WERI-Rb-1 (cell line): Measurements from ENCODE around the gene RAB3IL1.

Experiments
- DNase-seq: peaks from one replicate; pipeline ENCODE4 v3.0.0-alpha.2; 2020
- H3K27ac ChIP-seq: fragments of 250-450 bp; sonication (Bioruptor Pico); 2 replicates; pipeline ENCODE4 v1.5.1; 2020; ENCODE audit warnings: mild to moderate bottlenecking, moderate library complexity
- H3K27me3 ChIP-seq: fragments of 250-450 bp; sonication (Bioruptor Pico); 2 replicates; pipeline ENCODE4 v1.5.1; 2021; ENCODE audit warnings: mild to moderate bottlenecking, low read depth, moderate library complexity; ENCODE audit not compliant: insufficient read depth, severe bottlenecking
- H3K36me3 ChIP-seq: fragments of 250-450 bp; sonication (Bioruptor Pico); 2 replicates; pipeline ENCODE4 v1.5.1; 2020; ENCODE audit warnings: mild to moderate bottlenecking, moderate library complexity
- H3K4me3 ChIP-seq: 2 replicates; pipeline ENCODE4 v1.5.1; 2011; ENCODE audit warnings: low read depth, mild to moderate bottlenecking, control low read depth, low read length
- H3K9me3 ChIP-seq: fragments of 250-450 bp; sonication (Bioruptor Pico); 2 replicates; pipeline ENCODE4 v1.5.1; 2021; ENCODE audit warnings: mild to moderate bottlenecking, moderate library complexity; ENCODE audit not compliant: severe bottlenecking
- CTCF ChIP-seq: IDR thresholded peaks from 2 replicates; pipeline ENCODE4 v1.5.1; 2011; ENCODE audit warnings: low read depth, mild to moderate bottlenecking, control low read depth, inconsistent platforms, low read length

Gene RAB3IL1

GRCh38 chr11:61861634-61862033 is 55.7 kb downstream of the RAB3IL1 start:
- peaks cover 93% of the 10 kb centered on the region for H3K36me3 ChIP-seq
- DNase-seq: no peak
- H3K27me3 ChIP-seq: no peaks in the 10 kb centered on the region
- no peak overlapping the region for H3K4me3 ChIP-seq
- no peak overlapping the region for H3K27ac ChIP-seq
- no peaks in the 10 kb centered on the region for H3K9me3 ChIP-seq
- TF ChIP-seq CTCF: no peak

DNA sequence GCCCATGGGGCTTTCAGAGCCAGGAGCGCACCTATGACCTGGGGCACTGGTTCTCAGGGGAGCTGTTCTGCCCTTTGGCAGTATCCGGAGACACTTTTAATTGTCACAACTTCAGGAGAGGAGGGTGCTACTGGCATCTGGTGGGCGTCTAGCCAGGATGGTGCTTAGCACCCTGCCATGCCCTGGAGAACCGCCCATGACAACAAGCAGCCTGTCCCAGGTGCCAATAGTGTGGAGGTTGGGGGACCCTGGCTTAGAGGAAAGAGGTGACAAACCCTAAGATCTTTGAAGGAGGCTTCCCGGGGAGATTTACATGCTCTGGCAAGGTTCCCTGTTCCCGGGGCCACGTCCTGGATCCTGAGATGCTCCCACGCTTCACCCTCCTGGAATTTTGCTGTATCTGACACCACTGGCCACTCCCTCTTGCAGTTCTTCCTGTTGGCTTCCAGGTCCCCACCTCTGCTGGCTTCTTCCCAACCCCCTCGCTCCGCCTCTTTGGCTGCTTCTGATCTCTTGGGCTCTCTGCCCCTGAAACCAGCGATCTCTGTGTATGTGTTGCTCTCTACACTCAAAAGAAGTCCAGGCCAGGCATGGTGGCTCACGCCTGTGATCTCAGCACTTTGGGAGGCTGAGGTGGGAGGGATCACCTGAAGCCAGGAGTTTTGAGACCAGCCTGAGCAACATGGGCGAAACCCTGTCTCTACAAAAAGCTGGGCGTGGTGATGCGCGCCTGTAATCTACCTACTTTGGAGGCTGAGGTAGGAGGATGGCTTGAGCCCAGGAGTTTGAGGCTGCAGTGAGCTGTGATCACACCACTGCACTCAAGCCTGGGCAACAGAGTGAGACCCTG is 57.1 kb downstream of the RAB3IL1 start:
- Histone ChIP-seq H3K27ac (no peak overlapping the region), H3K36me3 (peaks cover 93% of the 10 kb centered on the region), H3K4me3 (no peak overlapping the region), H3K27me3 (no peaks in the 10 kb centered on the region), H3K9me3 (no peaks in the 10 kb centered on the region)
- TF ChIP-seq CTCF: no peak
- DNase-seq: no peak

GRCh38 chr11:61855939-61856680 is 61.3 kb downstream of the RAB3IL1 start:
- TF ChIP-seq CTCF: no peak
- peaks cover 95% of the 10 kb centered on the region for H3K36me3 ChIP-seq
- no peak overlapping the region for H3K27ac ChIP-seq
- no peak for DNase-seq
- H3K27me3 ChIP-seq: no peaks in the 10 kb centered on the region
- H3K4me3 ChIP-seq: no peak overlapping the region
- H3K9me3 ChIP-seq: no peaks in the 10 kb centered on the region

- no peak for TF ChIP-seq CTCF
- Histone ChIP-seq H3K36me3 (peaks cover 96% of the 10 kb centered on the region), H3K27ac (no peak overlapping the region)
These were observed 62.2 kb downstream of the RAB3IL1 start for GRCh38 chr11:61854966-61855714.

GRCh38 chr11:61854206-61854895 is 63.0 kb downstream of the RAB3IL1 start:
- H3K27ac ChIP-seq: no peak overlapping the region
- peaks cover 96% of the 10 kb centered on the region for H3K36me3 ChIP-seq
- TF ChIP-seq CTCF: no peak
- no peak overlapping the region for H3K4me3 ChIP-seq
- DNase-seq: no peak
- no peaks in the 10 kb centered on the region for H3K9me3 ChIP-seq
- H3K27me3 ChIP-seq: no peaks in the 10 kb centered on the region

More at GRCh38 chr11:61854966-61855714, 62.2 kb downstream of the RAB3IL1 start:
- H3K9me3 ChIP-seq: no peaks in the 10 kb centered on the region
- H3K4me3 ChIP-seq: no peak overlapping the region
- DNase-seq: no peak
- H3K27me3 ChIP-seq: no peaks in the 10 kb centered on the region
